Activated CD4-positive, alpha-beta memory T cell treated with anti-CD3 and anti-CD28 coated beads for 36 hours (primary cell): ENCODE results near the gene CLP1. TPM values are rescaled to one million over a fixed set of nuclear protein-coding genes. Genes with fewer than 3 reads are reported as not detected.

Source experiments
- CTCF ChIA-PET: fragments of 350-600 bp; sonication (Branson Sonifier 250); formaldehyde crosslinking; loops from one replicate; lab custom pipeline; 2021; ENCODE audit warnings: antibody characterized with exemption, inconsistent platforms; lab: Charles Lee
- POLR2A ChIA-PET: fragments of 350-600 bp; sonication (Branson Sonifier 250); formaldehyde crosslinking; loops from one replicate; lab custom pipeline; 2021; ENCODE audit warnings: antibody characterized with exemption; lab: Charles Lee
- DNase-seq: peaks from one replicate; pipeline ENCODE4 v3.0.0-alpha.2; 2020
- H3K27ac Mint-ChIP-seq: one replicate; pipeline ENCODE4 v1.8.0; 2021; ENCODE audit warnings: mixed read lengths
- H3K27me3 Mint-ChIP-seq: one replicate; pipeline ENCODE4 v1.8.0; 2021; ENCODE audit warnings: mixed read lengths
- H3K36me3 Mint-ChIP-seq: one replicate; pipeline ENCODE4 v1.8.0; 2021; ENCODE audit warnings: mixed read lengths
- H3K4me1 Mint-ChIP-seq: one replicate; pipeline ENCODE4 v1.8.0; 2021; ENCODE audit warnings: low read depth, mixed read lengths
- H3K4me3 Mint-ChIP-seq: one replicate; pipeline ENCODE4 v1.8.0; 2021; ENCODE audit warnings: mild to moderate bottlenecking, mixed read lengths
- H3K9me3 Mint-ChIP-seq: one replicate; pipeline ENCODE4 v1.8.0; 2021; ENCODE audit warnings: mixed read lengths
- intact Hi-C: fragments of 100-400 bp; cut with micrococcal nuclease; formaldehyde crosslinking; loops from one replicate; pipeline ENCODE4 v1.15.1; 2023
- total RNA-seq, 2 experiments: library from RNA; stranded (reverse); gene quantifications; one replicate each; pipeline ENCODE4 v1.2.3, GENCODE V29; 2021

The CLP1 gene
- total RNA-seq, 2 experiments from 2014 or later = 13.9 to 15.2 TPM

DNA sequence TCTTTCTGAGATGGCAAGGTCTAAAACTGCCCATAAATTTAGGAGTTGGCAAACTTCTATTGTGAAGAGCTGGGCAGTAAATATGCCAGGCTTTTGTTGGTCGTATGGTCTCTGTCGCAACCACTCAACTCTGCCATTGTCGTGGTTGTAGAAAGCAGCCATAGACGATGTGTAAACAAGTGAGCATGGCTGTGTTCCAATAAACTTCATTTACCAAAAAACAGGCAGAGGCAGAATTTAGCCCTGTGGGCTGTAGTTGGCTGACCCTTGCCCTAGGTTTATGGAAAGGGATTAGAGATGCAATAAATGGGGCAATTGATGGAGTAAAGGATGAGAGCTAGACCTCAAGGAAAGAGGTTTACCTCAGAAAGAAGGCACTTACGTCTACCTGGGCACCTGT lies 25.4 kb upstream of the CLP1 start:
- Mint-ChIP-seq H3K27me3 (peaks cover 15% of the 10 kb centered on the region), H3K4me1 (no peaks in the 10 kb centered on the region), H3K4me3 (no peak overlapping the region), H3K27ac (no peak overlapping the region), H3K36me3 (no peaks in the 10 kb centered on the region), H3K9me3 (no peaks in the 10 kb centered on the region)
- ChIA-PET CTCF (interaction anchor here (1.3 to 2.2 kb wide), 3 partner anchors 9 to 139 kb away, joined by 3 to 9 read pairs (median 6); no protein-coding TSS in a partner anchor), POLR2A (no interaction called here)
- DNase-seq = no peak
- intact Hi-C loops = no loop called here

DNA sequence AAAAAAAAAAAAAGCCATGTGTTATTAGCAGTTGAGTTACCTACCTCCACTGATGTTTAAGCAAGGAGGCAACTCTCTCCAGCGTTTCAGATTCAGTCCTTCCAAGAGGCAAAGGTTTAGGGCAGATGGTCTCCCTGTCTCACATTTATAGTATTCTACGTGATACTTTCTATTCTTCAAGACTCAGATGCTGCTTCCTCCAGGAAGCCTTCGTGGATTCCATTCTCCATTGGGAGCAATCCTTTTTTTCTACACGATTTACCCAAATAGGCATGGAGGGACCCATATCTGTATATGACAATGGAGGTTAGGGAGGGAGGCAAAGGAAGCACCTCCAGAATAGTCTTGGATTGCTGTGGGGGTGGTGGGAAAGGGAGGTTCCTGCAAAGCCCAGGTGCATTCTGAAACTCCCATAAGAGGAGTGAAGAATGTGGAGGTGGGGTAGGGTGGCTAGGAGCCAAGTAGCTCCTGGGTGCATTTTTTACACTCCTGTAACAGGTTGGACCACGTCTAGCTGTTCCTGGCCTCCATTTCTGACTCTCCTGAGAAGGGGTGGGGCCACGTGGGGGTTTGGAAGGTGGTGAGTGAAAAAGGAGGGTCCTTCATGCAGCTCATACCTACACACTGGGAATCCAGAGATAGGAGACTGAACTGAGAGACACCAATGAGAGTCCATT lies 24.0 kb upstream of the CLP1 start:
- Mint-ChIP-seq H3K9me3 (no peaks in the 10 kb centered on the region), H3K4me1 (peaks cover 2% of the 10 kb centered on the region), H3K4me3 (no peak overlapping the region), H3K27ac (no peak overlapping the region), H3K27me3 (peaks cover 25% of the 10 kb centered on the region), H3K36me3 (no peaks in the 10 kb centered on the region)
- intact Hi-C loops = no loop called here
- ChIA-PET CTCF (no interaction called here), POLR2A (no interaction called here)
- no peak for DNase-seq

DNA sequence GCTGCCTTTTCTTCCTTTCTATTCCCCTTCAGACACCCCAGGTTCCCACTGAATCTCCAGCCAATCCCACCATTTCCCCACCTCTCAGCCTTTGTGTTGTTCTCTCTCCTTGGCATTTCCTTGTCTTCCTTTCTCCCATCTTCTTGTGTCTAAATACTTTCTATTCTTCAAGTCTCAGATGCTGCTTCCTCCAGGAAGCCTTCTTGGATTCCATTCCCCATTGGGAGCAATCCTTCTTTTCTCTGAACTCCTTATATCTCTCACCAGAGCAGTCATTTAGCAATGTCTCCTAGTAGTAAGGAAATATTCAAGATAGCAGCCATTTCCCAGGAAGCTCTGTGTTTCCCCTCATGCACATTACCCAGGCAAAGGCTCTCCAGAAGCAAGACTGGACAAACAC lies 23.3 kb upstream of the CLP1 start:
- intact Hi-C loops = no loop called here
- H3K4me1 Mint-ChIP-seq = peaks cover 9% of the 10 kb centered on the region
- H3K36me3 Mint-ChIP-seq = no peaks in the 10 kb centered on the region
- CTCF ChIA-PET = interaction anchor here (0.7 to 0.9 kb wide), 2 partner anchors 10 to 141 kb away, joined by 3 to 4 read pairs; no protein-coding TSS in a partner anchor
- H3K27ac Mint-ChIP-seq = no peak overlapping the region
- DNase-seq = no peak
- H3K4me3 Mint-ChIP-seq = no peak overlapping the region
- POLR2A ChIA-PET = no interaction called here
- no peaks in the 10 kb centered on the region for H3K9me3 Mint-ChIP-seq
- peaks cover 25% of the 10 kb centered on the region for H3K27me3 Mint-ChIP-seq

DNA sequence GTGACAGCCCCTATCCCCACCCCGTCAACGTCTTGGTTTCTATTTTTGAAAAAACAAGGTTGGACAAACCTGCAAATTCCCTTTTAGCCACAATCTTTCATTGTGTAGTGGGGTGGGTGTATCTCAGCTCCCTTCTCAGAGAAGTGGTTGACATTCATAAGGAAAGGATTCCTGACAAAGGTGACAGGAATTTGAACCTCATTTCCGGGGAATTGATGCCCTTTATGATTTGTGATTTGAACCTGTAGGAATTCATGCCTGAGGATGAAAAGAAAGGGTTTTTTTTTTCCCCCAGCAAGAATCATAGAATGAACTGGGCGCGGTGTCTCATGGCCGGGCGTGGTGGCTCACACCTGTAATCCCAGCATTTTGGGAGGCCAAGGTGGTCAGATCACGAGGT lies 22.3 kb upstream of the CLP1 start:
- intact Hi-C loops = no loop called here
- Mint-ChIP-seq H3K36me3 (no peaks in the 10 kb centered on the region), H3K4me3 (no peak overlapping the region), H3K27ac (no peak overlapping the region), H3K4me1 (peaks cover 9% of the 10 kb centered on the region), H3K27me3 (peaks cover 25% of the 10 kb centered on the region), H3K9me3 (no peaks in the 10 kb centered on the region)
- POLR2A ChIA-PET = no interaction called here
- CTCF ChIA-PET = no interaction called here
- no peak for DNase-seq

DNA sequence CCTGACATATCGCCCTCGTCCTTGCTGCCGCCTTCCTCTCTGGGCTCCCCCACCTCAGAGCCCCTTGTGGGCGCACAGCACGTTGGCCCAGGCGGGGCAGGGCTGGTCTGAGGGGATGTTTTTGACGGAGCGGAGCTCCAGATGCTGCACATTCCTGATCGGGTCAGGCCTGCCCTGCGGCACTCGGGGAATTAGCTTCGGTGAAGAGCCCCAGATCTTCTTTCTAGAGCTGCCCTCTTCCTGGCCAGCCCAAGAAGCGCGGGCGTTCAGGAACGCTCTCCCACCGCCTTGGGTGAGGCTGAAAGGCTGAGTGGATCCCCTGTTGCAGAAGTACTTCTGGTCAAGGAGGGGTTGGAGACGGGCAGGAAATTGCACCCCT lies 19.9 kb upstream of the CLP1 start:
- intact Hi-C loops = no loop called here
- H3K9me3 Mint-ChIP-seq = no peaks in the 10 kb centered on the region
- H3K27ac Mint-ChIP-seq = no peak overlapping the region
- H3K4me1 Mint-ChIP-seq = peaks cover 10% of the 10 kb centered on the region
- no peaks in the 10 kb centered on the region for H3K36me3 Mint-ChIP-seq
- ChIA-PET POLR2A (no interaction called here), CTCF (interaction anchor here (8.8 kb wide), 1 partner anchor 145 kb away, joined by 121 read pairs; no protein-coding TSS in a partner anchor)
- H3K27me3 Mint-ChIP-seq = peaks cover 21% of the 10 kb centered on the region
- no peak for DNase-seq
- H3K4me3 Mint-ChIP-seq = peak overlapping the region; percentile 66

DNA sequence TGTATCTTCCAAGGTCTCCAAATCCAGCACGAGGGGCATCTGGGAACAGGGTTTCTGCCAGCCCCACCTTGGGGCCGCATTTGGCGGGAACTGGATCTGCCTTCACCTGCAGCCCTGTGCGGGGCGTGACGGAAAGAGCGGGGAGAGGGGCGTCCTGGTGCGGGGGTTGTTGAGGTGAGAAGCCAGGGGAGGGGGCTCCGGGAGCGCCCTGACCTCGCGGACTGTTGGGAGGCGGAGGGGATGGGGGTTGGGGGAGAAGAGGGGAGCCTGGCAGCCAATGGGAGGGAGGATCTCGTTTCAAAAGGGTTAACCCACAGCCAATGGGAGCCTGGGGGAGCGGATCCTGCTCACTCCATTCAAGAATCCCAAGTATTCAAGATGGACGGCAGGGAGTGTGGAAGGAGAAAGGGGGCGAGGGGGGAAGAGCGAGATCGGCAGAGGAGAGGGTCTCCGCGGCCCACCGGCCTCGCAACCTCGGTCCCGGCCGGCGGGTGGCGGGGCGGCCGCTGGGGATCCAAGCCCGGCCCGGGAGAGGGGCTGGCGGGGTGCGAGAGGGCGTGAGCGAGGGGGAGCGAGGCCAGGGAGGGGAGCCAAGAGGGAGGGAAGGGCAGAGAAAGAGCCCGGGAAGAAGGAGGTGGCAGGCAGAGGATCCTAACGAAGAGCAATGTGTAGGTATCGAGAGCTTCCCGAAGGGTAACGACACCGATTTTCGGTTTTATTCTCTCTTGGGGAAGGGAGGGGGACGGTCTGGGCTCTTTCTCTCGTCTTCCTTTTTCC lies 19.4 kb upstream of the CLP1 start:
- intact Hi-C loops = no loop called here
- no peak overlapping the region for H3K27ac Mint-ChIP-seq
- peak overlapping the region; percentile 78 for H3K4me3 Mint-ChIP-seq
- peaks cover 21% of the 10 kb centered on the region for H3K27me3 Mint-ChIP-seq
- peak; percentile 24 for DNase-seq
- ChIA-PET CTCF (interaction anchor here (1.0 to 8.8 kb wide), 7 partner anchors 11 to 293 kb away, joined by 3 to 121 read pairs (median 7); partner anchors contain the start of gene UBE2L6), POLR2A (interaction anchor here (0.5 to 1.3 kb wide), 2 partner anchors 70 to 938 kb away, joined by 3 to 6 read pairs; partner anchors contain the start of gene UBE2L6)
- H3K4me1 Mint-ChIP-seq = peaks cover 10% of the 10 kb centered on the region
- no peaks in the 10 kb centered on the region for H3K36me3 Mint-ChIP-seq
- no peaks in the 10 kb centered on the region for H3K9me3 Mint-ChIP-seq

DNA sequence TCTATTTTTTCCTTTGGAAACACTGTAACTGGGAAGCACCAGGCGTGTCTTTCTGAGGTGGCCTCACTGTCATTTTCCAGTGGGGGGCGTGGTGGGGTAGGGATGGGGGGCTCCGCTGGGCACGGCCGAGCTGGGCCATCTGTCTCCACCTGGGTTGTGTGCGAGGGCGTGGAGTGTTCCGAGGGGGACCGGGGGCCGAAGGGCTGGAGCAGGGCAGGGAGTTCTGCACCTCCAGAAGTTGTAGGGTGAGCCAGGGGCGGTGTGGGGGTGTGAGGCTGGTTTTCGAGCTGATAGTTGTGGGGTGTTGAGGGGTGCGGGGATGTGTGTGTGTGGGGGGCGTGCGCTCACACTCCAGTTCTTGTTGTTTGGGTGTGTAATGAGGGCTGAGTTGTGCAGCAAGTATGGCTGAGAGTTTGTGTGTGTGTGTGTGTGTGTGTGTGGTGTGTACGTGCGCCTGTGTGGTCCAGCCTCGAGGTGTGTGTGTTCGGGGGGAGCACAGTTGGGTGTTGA lies 18.7 kb upstream of the CLP1 start:
- ChIA-PET POLR2A (interaction anchor here (0.5 to 1.3 kb wide), 4 partner anchors 10 to 938 kb away, joined by 3 to 6 read pairs (median 3); partner anchors contain the start of genes UBE2L6 and YPEL4), CTCF (interaction anchor here (1.0 to 8.8 kb wide), 9 partner anchors 12 to 293 kb away, joined by 3 to 121 read pairs (median 5); partner anchors contain the start of gene UBE2L6)
- Mint-ChIP-seq H3K9me3 (no peaks in the 10 kb centered on the region), H3K36me3 (no peaks in the 10 kb centered on the region), H3K27ac (no peak overlapping the region), H3K4me1 (peaks cover 10% of the 10 kb centered on the region), H3K27me3 (peaks cover 19% of the 10 kb centered on the region), H3K4me3 (peak overlapping the region; percentile 78)
- intact Hi-C loops = no loop called here
- DNase-seq = no peak

DNA sequence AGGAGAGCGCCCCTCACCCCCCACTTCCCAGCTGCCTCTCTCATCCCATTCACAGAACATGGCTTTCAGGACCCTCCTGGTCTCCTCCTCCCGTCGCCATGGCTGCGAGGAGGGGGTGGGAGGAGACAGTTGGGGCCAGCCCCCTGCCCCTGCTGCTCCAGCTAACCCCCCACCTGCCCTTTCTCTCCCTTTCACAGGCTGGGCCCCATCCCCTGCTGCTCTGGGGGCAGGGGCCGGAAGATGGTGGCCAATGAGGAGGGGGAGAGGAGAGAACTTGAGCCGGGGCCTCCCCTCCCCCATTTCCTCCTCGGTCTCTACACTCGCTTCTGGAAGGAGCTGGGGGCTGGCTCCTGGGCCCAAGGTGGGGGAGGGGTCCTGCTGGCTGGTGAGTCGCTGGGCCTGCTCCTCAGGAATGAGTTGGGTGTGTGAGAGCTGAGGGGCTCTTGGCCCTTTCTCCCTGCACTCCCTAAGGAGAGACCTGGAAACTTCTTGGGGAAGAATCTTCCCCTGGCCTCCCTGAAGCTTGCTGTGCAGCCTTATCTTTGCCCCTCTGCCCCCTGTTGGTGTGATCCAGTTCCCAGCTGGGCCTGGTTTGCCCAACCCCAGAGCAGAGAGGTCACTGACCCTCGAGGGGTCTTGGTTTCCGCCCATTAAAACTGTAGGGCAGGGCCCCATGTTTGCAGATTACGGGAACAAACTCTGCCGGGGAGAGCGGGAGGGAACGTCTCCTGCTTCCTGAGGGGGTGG lies 18.1 kb upstream of the CLP1 start:
- DNase-seq = no peak
- peaks cover 18% of the 10 kb centered on the region for H3K27me3 Mint-ChIP-seq
- H3K4me1 Mint-ChIP-seq = peaks cover 10% of the 10 kb centered on the region
- no peaks in the 10 kb centered on the region for H3K9me3 Mint-ChIP-seq
- H3K4me3 Mint-ChIP-seq = peak overlapping the region; percentile 78
- no peaks in the 10 kb centered on the region for H3K36me3 Mint-ChIP-seq
- CTCF ChIA-PET = interaction anchor here (1.0 to 8.8 kb wide), 15 partner anchors 13 to 294 kb away, joined by 3 to 121 read pairs (median 5); partner anchors contain the start of genes TIMM10 and UBE2L6
- no peak overlapping the region for H3K27ac Mint-ChIP-seq
- POLR2A ChIA-PET = interaction anchor here (0.7 to 1.3 kb wide), 4 partner anchors 10 to 110 kb away, joined by 3 read pairs; partner anchors contain the start of genes UBE2L6 and YPEL4
- intact Hi-C loops = loop anchor here (2.0 kb wide), 1 partner anchor 295 kb away; no protein-coding TSS in a partner anchor

DNA sequence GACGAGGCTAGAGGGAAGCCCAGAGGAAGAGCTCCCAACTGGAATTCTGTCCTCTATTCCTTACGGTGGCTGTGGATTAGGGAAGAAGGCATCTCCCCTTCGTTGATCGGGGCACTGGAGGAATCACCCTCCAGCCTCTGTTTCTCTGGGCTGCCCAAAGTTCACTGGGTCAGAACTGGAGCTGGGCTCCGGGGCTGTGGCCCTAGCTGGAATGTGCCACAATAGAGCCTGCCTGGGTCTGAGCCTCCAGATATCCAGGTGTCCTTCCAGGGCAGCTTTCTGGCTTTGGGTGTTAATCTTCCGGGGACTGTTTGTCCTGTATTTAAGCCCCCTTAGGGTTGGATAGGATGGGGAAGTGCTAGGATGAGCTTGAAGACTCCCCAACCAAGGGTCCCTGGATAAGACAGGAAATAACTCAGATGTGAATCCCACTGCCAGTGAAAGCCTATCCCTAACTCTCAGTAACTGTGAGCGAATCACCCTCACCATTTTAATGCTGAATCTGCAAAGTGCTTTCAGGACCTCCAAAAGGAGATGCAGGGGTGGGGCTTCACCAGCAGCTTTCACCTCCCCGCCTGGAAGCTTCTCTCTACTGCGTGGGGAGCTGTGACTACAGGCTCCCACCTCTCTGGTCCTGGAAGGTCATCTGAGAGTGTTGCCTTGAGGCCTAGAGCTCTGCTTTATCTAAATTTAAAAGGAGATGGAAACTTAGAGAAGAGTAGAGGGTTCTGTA lies 17.3 kb upstream of the CLP1 start:
- DNase-seq = no peak
- H3K27me3 Mint-ChIP-seq = peaks cover 19% of the 10 kb centered on the region
- no peak overlapping the region for H3K27ac Mint-ChIP-seq
- peaks cover 10% of the 10 kb centered on the region for H3K4me1 Mint-ChIP-seq
- ChIA-PET POLR2A (interaction anchor here (0.7 to 1.0 kb wide), 2 partner anchors 21 to 111 kb away, joined by 3 read pairs; no protein-coding TSS in a partner anchor), CTCF (interaction anchor here (0.8 to 8.8 kb wide), 21 partner anchors 12 to 319 kb away, joined by 3 to 121 read pairs (median 4); partner anchors contain the start of genes TIMM10 and UBE2L6)
- intact Hi-C loops = loop anchor here (2.0 kb wide), 1 partner anchor 295 kb away; no protein-coding TSS in a partner anchor
- H3K36me3 Mint-ChIP-seq = no peaks in the 10 kb centered on the region
- H3K9me3 Mint-ChIP-seq = no peaks in the 10 kb centered on the region
- H3K4me3 Mint-ChIP-seq = no peak overlapping the region

DNA sequence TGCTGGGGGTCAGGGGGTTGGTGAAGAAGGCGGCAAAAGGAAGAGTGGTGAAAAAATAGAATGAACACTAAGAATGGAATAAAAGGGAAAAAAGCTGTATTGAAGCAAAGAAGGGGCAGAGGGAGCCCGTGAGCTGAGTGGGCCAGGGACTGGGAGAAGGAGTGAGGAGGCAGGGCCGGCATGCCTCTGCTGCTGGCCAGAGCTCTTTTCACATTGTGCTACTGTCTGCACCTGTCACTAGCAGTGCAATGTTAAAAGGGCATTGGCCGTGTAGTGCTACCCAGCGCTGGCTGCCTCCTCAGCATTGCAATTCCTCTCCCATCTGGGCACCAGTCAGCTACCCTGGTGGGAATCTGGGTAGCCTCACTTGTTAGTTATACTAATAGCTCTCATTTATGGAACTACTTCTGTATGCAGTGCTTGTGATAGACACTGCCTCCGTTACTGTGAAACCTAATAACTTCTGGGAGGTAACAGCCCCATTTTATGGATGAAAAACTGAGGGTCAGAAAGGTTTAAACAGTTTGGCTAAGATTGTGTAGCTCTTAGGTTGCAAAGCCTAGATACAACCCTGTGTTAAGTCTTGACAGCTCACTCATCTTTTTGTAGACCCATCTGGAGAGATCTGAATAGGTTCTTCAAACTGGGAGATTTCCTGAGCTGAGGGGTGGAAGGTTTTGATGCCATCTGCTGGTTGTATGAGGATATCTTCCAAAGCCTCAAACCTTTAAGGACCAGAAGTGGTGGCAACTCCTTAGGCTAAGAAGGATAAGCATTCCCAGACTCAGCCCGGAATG lies 16.4 kb upstream of the CLP1 start:
- peaks cover 28% of the 10 kb centered on the region for H3K27me3 Mint-ChIP-seq
- H3K27ac Mint-ChIP-seq = no peak overlapping the region
- peaks cover 10% of the 10 kb centered on the region for H3K4me1 Mint-ChIP-seq
- H3K9me3 Mint-ChIP-seq = no peaks in the 10 kb centered on the region
- H3K4me3 Mint-ChIP-seq = no peak overlapping the region
- peak; percentile 36 for DNase-seq
- CTCF ChIA-PET = interaction anchor here (0.5 to 8.8 kb wide), 35 partner anchors 10 to 927 kb away, joined by 3 to 121 read pairs (median 4); partner anchors contain the start of genes CLP1, P2RX3, TIMM10 and UBE2L6
- POLR2A ChIA-PET = no interaction called here
- intact Hi-C loops = loop anchor here (1.0 to 2.0 kb wide), 3 partner anchors 42 to 296 kb away; no protein-coding TSS in a partner anchor
- no peaks in the 10 kb centered on the region for H3K36me3 Mint-ChIP-seq
